GM19025 (cell line): ENCODE data around the gene FES.

ENCODE experiments used
- ATAC-seq: cut with Tn5 transposase; IDR thresholded peaks from one replicate; pipeline ENCODE4 v1.9.1; 2021; ENCODE audit warnings: mild to moderate bottlenecking, low read depth, moderate library complexity; ENCODE audit not compliant: unreplicated experiment

The FES gene

DNA sequence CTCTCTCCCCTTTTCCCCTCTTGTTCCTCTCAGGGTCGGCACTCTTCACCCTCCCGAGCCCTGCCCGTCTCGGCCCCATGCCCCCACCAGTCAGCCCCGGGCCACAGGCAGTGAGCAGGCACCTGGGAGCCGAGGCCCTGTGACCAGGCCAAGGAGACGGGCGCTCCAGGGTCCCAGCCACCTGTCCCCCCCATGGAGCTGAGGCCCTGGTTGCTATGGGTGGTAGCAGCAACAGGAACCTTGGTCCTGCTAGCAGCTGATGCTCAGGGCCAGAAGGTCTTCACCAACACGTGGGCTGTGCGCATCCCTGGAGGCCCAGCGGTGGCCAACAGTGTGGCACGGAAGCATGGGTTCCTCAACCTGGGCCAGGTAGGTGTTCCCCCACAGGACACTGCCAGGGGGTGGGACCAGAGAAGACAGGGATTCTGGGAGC, 8.7 kb upstream of the FES start:
- no peak for ATAC-seq

GRCh38 chr15:90876046-90876445, 8.3 kb upstream of the FES start:
- ATAC-seq = no peak

DNA sequence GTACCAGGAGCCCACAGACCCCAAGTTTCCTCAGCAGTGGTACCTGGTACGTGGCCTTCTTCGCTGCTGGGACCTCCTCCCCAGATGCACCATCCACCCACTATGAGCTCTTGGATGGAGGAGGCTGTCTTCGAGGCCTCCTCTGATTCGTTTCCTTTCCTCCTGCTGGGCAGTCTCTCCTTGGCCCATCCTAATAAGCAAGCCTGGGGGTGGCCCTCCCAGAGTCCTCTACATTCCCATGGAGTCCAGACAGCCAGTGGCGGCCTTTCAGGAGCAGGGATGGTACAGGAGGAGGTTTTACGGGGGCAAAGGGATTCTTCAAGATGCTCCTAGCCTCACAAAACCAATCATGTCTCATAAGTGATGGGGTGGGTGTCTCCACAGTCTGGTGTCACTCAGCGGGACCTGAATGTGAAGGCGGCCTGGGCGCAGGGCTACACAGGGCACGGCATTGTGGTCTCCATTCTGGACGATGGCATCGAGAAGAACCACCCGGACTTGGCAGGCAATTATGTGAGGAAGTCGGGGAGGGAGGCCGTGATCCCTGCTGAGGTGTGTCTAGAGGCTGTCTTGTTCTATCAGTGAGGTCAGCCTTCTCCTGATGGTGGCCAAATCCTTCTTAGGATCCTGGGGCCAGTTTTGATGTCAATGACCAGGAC, 7.7 kb upstream of the FES start:
- no peak for ATAC-seq

DNA sequence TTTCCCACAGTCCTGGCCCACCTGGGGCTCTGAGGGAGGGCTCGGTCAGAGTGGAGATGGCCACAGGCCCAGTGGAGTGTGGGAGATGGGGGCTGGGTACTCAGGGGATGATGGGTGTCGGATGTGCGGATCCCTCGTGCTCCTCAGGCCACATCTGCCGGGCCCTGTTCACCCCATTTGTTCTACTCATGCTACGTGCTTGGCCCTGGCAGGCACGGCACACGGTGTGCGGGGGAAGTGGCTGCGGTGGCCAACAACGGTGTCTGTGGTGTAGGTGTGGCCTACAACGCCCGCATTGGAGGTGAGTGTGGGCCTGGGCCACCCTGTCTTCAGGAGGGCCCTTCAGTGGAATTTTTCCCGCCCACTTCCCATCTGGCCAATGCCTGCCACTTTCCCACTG, 7.0 kb upstream of the FES start:
- no peak for ATAC-seq

DNA sequence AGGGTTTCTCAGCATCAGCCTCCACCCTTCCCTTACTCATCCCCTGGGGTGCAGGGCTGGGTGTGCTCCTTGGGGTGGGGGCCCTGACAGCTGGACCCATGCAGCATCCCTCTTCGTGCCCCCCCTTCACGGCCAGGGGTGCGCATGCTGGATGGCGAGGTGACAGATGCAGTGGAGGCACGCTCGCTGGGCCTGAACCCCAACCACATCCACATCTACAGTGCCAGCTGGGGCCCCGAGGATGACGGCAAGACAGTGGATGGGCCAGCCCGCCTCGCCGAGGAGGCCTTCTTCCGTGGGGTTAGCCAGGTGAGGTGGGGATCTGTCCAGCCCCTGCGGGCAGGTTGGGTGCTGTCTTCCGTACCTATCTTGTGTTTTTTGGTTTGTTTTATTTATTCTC, 6.3 kb upstream of the FES start:
- ATAC-seq = no peak

- no peak for ATAC-seq
These were observed 5.6 kb upstream of the FES start for GRCh38 chr15:90878660-90879059.

GRCh38 chr15:90879730-90880366, 4.5 kb upstream of the FES start:
- ATAC-seq = no peak

- no peak for ATAC-seq
These were observed 3.7 kb upstream of the FES start for GRCh38 chr15:90880381-90881145.

GRCh38 chr15:90881181-90881977, 2.9 kb upstream of the FES start:
- ATAC-seq = no peak

DNA sequence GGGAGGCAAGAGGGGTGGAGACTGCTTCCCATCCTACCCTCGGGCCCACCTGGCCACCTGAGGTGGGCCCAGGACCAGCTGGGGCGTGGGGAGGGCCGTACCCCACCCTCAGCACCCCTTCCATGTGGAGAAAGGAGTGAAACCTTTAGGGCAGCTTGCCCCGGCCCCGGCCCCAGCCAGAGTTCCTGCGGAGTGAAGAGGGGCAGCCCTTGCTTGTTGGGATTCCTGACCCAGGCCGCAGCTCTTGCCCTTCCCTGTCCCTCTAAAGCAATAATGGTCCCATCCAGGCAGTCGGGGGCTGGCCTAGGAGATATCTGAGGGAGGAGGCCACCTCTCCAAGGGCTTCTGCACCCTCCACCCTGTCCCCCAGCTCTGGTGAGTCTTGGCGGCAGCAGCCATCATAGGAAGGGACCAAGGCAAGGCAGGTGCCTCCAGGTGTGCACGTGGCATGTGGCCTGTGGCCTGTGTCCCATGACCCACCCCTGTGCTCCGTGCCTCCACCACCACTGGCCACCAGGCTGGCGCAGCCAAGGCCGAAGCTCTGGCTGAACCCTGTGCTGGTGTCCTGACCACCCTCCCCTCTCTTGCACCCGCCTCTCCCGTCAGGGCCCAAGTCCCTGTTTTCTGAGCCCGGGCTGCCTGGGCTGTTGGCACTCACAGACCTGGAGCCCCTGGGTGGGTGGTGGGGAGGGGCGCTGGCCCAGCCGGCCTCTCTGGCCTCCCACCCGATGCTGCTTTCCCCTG, 2.2 kb upstream of the FES start:
- no peak for ATAC-seq

- no peak for ATAC-seq
These were observed 1.4 kb upstream of the FES start for GRCh38 chr15:90882781-90883525.

DNA sequence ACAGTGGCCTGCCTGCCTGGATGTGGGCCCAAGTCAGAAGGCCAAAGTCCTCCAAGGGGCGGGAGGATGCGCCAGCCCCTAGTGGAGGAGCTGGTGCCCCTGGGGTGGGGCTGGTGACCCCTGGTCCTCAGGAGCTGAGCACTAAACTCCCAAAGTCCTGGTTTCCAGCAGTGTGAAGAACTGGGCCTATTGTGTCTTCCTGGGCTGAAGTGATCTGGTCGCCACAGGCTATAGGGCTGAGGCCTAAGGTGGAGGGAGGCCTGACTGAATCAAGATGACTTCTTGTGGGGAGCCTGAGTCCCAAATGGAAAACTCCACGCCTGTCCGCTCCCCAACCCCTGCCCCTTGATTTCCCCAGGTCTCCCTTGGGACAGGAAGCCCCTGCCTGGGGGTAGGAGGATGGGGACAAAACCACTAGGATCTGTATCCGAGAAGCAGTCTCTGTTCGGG, 753 bp upstream of the FES start:
- no peak for ATAC-seq

DNA sequence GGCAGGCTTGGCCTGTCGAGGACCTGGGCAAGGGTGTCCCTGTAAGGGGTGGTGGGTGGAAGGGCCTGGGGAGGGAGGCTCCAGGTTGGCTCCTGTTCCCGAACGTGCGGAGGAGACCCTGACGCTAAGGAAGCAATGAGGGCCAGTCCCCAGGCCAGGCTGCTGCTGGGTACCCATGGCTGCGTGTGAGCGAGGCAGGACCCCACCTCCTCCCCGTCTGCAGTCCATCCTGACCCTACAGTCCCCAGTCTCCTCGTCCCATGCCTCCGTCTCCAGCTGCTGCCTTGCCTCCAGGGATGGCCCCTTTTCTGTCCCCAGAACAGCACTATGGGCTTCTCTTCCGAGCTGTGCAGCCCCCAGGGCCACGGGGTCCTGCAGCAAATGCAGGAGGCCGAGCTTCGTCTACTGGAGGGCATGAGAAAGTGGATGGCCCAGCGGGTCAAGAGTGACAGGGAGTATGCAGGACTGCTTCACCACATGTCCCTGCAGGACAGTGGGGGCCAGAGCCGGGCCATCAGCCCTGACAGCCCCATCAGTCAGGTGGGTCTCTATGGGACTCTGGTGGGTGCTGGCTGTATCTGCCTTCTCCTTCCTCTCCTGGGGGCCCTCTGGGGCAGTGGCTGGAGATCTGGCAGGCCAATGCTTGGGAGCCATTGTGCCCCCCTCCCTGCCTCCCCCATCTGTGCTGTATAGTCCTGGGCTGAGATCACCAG, 571 bp downstream of the FES start:
- no peak for ATAC-seq

- ATAC-seq = no peak
These were observed 1.4 kb downstream of the FES start for GRCh38 chr15:90885432-90886290.

GRCh38 chr15:90886291-90886614, 1.9 kb downstream of the FES start:
- ATAC-seq = no peak

GRCh38 chr15:90887037-90887481, 2.8 kb downstream of the FES start:
- ATAC-seq = no peak

- no peak for ATAC-seq
These were observed 5.0 kb downstream of the FES start for GRCh38 chr15:90889313-90889730.
